ENCODE results near the gene RHOB. TPM values are rescaled to one million over a fixed set of nuclear protein-coding genes. Genes with fewer than 3 reads are reported as not detected.
"Not testable (repeated sequence)": the region's sequence is repeated elsewhere in the genome, so short reads cannot be mapped to it uniquely, and the experiment has no call there.

The RHOB gene
- 296 TPM for total RNA-seq

DNA sequence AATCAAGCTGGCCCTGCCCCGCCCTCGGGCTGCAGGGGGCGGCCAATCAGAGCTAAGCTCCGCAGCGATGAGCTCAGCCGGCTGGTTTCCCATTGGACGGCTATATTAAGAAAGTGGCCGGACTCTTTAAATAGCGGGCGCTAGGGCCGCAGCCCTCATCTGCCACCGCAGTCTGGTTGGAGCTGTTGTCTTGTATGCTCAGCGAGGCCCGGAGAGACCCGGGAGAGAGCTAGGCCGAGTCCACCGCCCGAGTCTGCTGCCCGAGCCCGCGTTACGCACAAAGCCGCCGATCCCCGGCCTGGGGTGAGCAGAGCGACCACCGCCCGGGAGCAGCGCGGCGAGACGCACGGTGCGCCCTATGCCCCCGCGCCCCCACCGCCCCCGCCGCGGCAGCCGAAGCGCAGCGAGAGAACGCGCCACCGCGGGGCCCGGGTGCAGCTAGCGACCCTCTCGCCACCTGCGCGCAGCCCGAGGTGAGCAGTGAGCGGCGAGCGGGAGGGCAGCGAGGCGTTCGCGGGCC lies at the start of gene RHOB:
TSS of gene RHOB (plus strand) at position 158 of the 520 bp plus-strand sequence. CDS start 392 bp downstream, outside the sequence.
- DNase-seq = peak; percentile 96

DNA sequence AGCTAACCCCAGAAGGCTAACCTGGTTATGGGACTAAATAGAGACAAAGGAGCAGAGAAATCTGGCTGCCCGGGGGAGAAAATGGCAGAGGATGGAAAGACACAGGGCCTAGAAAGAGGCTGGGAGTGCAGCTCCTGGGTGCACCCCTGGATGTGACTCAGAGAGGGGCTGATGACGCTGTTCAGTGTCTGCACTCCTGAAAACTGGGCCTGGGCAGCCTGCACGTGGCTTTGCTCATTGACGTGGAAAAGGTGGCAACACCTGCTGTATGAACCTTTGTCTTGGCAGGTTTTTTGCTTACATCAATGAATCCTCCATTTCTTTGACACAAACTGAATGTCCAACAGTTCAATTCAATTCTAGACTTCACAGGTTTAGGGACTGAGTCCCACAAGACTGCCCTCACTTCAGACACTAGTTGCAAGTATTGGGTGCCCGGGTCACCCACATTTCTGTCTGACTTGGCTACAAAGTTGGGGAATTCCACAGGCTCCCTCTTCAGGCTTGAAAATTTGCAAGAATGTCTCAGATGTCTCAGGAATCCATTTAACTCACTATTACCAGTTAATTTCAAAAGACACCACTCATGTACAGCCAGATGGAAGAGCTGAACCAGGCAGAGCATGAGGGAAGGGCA lies 48.9 kb upstream of the RHOB start:
- no peak for DNase-seq

DNA sequence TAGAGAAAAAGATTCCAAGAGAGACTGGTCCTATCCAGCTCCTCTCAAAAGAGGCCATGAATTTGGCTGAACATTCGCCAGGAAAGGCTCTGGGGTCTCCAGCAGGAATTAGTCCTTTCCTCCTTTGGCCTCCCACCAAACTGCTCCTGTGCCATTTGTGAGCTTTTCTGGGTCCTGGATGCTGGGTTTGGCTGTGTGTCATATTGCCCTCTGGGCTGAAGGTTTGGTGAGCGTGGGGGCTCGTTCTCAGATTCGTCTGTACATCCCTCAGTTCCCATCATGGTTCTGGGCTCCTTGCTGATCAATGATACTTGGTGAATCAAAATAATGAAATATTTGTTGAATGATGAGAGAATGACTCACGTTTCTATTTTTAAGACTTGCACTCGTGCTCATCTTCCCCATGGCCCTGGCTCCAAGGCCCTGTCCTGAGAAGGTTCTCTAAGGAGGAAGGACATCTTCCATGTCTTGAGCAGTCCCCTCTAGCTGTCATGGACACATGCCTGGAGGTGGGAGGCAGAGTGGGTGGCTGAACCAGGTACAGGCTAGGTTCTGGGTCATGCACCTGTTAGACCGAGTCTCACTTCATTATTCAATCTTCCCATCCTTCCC lies 47.8 kb upstream of the RHOB start:
- no peak for DNase-seq

DNA sequence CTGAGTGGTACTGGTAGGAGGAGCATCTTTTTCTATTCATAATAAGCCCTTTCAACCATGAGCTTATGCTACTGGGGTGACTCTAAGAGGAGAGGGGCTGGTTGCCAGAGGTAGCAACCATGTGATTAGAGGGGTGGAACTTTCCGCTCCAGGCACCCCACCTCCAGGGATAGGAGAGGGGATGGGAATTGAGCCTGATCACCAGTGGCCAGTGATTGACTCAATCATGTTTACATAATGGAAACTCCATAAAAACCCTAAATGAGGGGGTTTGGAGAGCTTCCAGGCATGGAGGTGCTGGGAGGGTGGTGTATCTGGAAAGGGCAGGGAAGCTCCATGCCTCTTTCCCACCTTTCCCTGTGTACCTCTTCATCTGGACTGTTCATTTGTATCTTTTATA lies 46.6 kb upstream of the RHOB start:
- DNase-seq = no peak

DNA sequence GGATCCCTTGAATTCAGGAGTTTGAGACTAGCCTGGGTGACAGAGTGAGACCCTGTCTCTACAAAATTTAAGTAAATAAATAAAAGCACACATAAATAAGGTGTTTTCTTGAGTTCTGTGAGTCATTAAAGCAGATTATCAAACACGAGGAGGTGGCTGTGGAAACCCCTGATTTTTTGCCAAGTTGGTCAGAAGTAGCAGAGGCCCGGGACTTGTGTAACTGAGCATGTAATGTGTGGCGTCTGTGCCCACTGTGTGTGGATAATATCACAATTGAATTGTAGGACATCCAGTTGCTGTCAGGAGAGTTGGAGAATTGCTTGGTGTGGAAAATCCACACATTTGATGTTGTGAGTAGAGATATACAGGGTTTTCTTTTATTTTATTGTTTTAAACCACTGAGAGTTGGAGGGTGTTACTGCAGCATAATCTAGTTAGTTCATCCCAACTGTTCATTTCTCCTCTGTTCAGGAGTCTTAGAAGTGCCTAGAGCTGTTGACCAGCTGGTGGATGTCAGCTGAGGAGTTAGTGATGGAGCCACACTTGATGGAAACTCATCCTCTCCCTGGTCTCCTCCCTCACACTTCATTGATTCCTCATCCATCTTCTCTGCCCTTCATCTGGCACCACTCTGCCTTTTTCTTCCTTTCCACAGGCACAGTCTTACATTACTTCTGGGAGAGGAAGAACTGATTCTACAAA lies 45.9 kb upstream of the RHOB start:
- DNase-seq = no peak

DNA sequence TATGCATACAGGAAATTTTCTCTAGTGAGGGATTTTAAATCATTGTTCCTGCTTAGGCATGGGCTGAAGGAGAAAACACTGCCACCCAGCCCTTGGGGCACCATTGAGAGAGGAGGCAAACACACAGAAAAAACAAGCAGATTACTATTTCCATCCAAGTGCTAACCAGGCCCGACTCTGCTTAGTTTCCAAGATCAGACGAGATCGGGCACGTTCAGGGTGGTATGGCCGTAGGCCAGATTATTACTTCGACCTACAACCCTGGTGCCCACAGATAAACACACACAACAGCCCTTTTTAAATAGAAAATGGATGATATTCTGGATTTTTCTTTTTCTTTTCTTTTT lies 45.4 kb upstream of the RHOB start:
- no peak for DNase-seq

DNA sequence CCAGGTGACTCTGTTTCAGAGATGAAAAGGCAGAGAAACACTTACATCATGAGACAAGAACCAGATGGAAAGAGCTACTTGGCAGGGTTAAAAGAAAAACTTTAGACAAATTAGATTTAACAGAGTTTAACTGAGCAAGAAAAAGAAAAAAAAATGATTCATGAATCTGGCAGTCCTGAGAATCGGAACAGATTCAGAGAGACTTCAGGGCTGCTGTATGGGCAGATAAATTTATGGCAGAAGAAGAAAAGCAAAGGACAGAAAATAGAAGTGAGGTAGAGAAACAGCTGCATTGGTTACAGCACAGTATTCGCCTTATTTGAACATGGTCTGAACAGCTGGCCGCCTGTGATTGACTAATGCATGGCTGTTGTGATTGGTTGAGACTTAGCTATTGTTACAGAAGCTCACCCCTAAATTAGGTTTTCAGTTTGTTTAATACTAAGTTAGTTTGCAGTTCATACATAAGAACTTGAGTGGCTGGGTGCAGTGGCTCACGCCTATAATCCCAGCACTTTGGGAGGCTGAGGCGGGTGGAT lies 43.0 kb upstream of the RHOB start:
- no peak for DNase-seq

DNA sequence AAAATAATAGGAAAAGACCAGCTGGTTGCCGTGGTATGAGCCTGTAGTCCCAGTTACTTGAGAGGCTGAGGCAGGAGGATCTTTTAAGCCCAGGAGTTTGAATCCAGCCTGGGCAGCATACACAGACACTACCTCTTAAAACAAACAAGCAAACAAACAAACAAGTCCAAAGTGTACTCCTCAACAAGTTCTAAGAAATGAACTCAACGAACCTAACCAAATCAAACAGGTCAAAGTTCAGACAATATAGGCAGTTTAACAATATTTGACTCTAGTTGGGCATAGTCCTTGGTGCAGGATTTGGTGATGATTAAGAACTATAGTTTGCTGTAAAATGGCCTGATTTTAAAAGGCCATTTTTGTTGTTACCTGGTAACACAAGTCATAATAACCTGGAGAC lies 41.9 kb upstream of the RHOB start:
- DNase-seq = no peak

DNA sequence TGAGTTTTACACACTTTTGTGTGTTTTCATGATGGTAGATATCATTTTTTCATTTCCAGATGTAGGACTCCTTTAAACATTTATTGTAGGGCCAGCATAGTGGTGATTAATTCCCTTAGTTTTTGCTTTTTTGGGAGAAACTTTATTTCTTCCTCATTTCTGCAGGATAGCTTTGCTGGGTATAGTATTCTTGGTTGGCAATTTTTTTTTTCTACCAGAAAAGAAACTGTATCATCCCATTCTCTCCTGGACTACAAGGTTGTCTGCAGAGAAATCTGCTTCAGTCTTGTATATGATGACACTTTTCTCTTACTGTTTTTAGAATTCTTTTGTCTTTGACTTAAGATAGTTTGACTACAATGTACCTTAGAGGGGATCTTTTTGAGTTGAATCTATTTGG lies 37.8 kb upstream of the RHOB start:
- no peak for DNase-seq

DNA sequence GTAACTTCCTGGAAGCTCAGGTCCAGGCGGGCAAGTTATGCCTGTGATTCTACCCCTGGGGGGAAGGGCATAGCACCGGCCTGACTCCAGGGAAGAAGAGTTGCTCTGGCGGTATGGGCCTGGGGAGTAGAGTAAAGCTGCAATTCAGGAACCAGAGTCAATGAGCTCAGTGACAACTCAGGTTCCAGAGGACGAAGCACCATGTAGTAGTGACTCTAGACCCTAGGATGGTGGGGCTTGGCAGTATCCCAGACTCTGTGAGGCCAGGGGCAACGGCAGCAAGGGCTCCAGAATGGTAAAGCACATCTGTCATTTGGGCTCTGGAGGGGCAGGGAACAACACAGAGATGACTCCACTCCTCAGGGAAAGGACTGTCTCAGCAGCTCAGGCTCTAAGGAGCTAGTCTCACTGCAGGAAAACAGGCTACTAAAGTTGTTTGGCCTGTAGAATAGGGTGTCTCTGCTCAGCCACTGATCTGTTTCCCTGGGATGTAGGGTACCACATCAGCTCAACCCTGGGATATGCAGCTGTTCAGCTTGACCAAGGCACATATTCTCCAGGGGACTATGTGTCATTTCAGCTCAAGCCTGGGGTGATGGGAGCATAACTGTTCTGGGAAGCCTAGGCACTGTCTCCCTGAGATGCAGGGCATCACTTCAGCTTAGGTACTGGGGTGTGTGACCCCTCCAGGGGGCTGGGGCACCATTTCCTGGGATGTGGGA lies 36.2 kb upstream of the RHOB start:
- DNase-seq = no peak

DNA sequence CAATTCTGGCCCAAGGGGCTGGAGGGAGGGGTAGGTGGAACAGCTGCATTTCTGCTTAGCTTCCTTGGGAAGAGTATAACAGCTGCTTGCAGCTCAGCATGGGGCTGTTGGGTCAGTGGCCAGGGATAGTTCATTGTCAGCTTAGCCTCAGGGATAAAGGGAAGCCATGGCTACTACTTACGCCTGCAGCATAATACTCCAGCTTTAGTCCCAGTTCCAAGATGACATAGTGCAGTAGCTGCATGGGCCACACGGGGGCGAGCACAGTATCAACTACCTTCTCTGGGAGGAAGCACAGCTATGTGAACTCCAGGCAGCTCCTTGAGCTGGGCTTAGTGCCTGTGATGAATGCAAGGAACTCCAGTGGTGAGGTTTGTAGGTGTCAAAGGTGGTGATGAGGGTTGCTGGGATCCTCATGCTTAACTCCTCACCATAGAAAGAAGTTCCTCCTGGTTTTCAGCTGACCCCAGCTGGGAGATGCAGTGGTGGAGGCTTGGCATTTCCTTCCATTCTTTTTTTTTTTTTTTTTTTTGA lies 35.4 kb upstream of the RHOB start:
- peak; percentile 23 for DNase-seq

DNA sequence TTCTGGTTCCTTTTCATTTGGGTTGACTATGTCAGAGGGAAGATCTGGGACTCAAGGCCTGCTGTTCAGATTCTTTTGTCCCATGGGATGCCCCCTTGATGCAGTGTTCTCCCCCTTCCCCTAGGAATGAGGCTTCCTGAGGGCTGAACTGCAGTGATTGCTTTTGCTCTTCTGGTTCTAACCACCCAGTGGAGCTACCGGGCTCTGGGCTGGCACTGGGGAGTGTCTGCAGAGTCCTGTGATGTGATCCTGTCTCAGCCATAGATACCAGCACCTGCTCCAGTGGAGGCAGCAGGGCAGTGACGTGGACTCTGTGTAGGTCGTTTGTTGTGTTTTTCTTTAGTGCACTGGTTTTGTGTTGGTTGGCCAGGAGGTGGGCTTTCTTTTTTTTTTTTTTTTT lies 32.1 kb upstream of the RHOB start:
- DNase-seq = no peak

DNA sequence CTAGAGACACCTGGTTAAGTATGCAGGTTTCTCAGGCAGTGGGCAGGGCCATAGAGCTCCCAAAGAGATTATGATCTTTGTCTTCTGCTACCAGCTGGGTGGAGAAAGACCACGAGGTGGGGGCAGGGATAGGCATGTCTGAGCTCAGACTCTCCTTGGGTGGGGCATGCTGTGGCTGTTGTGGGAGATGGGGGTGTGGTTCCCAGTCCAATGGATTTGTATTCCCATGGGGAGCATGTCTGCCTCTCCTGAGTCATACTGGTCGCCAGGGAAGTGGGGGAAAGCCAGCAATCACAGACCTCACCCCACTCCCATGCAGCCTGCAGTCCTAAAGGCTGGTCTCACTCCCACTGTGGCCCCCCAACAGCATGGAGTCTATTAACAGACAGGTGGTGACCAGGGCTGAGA lies 31.4 kb upstream of the RHOB start:
- no peak for DNase-seq

DNA sequence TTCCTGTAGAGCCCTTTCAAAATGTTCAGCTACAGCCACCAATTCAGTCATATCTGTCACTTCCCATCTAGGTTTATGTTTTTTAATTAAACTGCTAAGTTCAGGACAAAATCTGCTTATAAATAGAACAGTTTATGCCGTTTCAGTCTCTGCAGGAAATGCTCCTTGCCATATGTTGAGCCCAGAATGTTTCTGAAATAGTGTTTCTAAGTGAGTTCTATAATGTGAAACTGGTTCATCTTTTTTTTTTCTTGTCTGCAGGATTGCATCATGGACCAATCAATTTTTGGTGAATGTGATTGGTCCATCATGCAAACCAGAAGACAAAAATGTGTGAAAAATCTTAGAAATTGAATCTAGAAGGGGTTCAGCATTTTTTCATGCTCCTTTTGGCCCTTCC lies 30.2 kb upstream of the RHOB start:
- DNase-seq = no peak

DNA sequence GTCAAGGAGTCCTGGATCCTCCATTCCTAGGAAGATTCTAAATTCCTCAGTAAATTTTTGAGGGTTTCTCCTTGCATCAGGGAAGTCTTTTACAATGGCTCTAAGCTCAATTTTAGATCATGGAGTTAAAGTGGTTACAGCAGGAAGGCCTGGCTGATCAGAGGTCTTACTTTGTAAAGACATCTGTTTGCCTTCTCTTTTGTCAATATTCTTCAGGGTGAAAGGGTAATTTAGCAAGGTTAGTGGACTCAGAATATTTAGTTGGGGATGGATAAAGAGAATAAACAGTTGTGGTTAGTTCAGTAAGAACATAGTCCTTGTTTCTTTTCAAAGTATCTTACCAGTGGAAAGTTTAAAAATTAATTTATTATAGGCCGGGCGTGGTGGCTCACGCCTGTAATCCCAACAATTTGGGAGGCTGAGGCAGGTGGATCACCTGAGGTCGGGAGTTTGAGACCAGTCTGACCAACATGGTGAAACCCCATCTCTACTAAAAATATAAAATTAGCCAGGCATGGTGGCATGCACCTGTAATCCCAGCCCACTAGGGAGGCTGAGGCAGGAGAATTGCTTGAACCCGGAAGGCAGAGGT lies 29.5 kb upstream of the RHOB start:
- not testable (repeated sequence) for DNase-seq

DNA sequence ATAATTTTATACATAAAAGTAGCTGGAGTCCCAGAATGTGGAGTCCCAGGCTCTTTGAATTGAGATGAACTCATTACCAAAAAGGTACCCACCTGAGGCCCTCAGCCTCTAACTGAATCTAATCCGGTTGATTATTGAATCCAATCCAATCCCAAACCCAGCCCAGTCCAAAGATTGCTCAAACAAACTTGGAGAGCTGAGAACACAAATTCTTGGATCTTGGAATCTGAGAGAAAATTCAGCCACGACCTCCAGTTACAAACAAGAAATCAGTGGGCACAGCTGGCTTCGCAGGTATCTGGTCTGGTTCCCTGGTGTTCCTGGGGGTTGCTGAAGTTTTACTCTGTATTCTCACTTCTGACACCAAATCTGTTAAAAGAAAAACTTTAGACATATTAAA lies 28.4 kb upstream of the RHOB start:
- DNase-seq = no peak

DNA sequence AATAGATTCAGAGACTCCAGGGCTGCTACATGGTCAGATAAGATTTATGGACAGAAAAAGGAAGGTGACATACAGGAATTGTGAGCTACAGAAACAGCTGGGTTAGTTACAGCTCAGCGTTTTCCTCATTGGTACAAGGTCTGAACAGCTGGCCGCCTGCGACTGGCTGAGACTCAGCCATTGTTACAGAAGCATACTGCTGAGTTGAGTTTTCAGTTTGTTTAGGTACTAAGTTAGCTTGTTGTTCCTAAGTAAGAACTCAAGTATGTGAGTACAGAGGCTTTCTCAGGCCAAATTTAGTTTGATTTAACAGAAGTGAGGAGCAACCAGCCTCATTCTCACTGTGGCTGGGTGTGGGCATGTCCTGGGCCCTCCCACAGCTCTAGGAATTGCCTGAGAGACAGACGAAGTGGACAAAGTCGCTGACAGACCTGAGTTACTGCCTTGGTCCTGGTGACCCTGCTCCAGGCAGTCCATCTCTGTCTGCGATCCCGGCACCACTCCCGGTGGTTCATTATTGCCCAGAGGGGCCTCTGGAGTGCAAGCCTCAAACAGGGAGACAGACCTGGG lies 27.8 kb upstream of the RHOB start:
- no peak for DNase-seq

DNA sequence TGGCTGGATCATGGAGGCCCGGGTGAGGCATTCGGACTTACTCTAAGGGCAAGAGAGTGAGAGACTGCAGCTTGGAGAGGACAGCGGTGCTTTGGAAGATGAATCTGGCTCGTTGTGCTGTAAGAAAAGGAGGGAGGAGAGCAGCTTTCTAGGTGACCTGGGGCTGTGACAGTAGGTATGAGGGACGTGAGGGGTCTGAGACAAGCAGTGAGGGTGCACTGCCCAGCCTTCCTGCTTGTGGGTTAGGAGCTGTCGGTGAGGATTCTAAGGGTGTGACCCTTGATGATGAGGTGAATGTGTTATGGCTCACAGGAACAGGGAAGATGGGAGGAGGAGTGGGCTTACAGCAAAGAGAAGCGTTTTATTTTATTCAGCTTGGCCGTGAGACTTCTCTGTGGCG lies 27.1 kb upstream of the RHOB start:
- DNase-seq = no peak

DNA sequence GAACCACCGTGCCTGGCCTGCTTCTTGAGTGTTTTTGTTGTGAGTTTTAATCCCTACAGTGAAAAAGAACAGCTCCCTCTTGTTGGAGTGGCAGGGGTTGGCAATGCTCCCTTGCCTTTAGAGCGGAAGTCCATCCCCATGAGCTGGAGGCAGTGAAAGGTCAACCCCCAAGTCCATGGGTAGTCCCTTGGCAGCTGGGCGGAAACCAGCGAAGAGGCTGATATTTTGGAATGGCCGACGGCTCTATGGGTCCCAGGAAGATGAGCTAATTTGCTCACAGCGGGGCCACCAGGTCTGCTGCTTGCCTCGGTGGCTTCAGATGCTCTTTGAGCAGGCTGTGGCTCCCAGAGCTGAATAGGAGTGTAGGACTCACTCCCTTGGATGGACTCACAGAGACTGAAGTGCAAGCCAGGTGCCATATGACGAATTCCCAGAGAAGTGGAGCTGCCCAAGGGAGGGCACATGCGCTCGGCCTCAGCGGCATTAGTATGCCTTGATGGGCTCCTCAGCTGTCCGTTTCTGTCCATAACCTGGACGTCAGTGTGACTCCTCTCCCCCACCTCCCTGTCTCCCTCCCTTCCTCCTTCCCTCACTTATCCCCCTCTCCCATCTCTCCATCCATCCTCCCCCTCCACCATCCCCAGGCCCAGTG lies 25.4 kb upstream of the RHOB start:
- no peak for DNase-seq

DNA sequence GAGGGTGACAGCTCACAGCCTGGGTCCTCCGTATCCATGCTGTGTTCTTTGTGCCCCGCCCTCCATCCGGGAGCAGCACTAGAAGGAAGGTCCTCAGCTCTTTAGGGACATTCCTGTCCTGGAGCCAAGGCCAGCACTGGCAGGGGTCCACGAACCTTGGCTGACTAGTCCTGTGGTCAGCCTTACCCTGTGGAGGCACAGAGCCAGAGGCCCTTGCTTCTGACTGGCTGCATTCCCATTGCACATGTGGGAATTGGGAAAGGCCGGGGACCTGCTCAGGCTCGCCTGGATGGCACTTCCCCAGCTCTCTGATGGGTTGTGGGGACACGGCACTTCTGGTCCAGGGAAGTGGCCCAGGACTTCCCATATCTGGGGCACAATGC lies 24.9 kb upstream of the RHOB start:
- DNase-seq = no peak

Data from occipital lobe (tissue), 2 donors.